Thymus (tissue), 14 donors: Measurements from ENCODE around the gene TUFM. TPM values are rescaled to one million over a fixed set of nuclear protein-coding genes. Genes with fewer than 3 reads are reported as not detected.
"Not testable (repeated sequence)": the region's sequence is repeated elsewhere in the genome, so short reads cannot be mapped to it uniquely, and the experiment has no call there.

Experiments used
- DNase-seq, 9 donors: peaks; one replicate each; pipeline ENCODE4 v3.0.0-alpha.2; 2013; ENCODE audit warnings: low spot score in 9 of 9, low read depth in 6 of 9, missing footprints in 1 of 9
- H3K27ac ChIP-seq, 2 donors: one replicate each; pipeline ENCODE4 v1.5.1; 2013; ENCODE audit warnings: control low read depth in 1 of 2, low read depth in 1 of 2, low read length in 1 of 2, mild to moderate bottlenecking in 1 of 2, moderate library complexity in 1 of 2
- H3K27me3 ChIP-seq, 2 donors: one replicate each; pipeline ENCODE4 v1.5.1; 2013; ENCODE audit warnings: low read length in 1 of 2; ENCODE audit not compliant: control insufficient read depth in 2 of 2, insufficient read depth in 1 of 2
- H3K36me3 ChIP-seq, 2 donors: one replicate each; pipeline ENCODE4 v1.5.1; 2013; ENCODE audit warnings: low read length in 1 of 2, mild to moderate bottlenecking in 1 of 2, moderate library complexity in 1 of 2; ENCODE audit not compliant: control insufficient read depth in 2 of 2, insufficient read depth in 2 of 2
- H3K4me1 ChIP-seq, 2 donors: one replicate each; pipeline ENCODE4 v1.5.1; 2013; ENCODE audit warnings: low read length in 2 of 2; ENCODE audit not compliant: control insufficient read depth in 2 of 2, insufficient read depth in 2 of 2
- H3K4me3 ChIP-seq, 2 donors: one replicate each; pipeline ENCODE4 v1.5.1; 2013; ENCODE audit warnings: low read length in 2 of 2, control low read depth in 1 of 2, mild to moderate bottlenecking in 1 of 2
- H3K9me3 ChIP-seq, 2 donors: one replicate each; pipeline ENCODE4 v1.5.1; 2013; ENCODE audit warnings: low read length in 1 of 2, mild to moderate bottlenecking in 1 of 2; ENCODE audit not compliant: control insufficient read depth in 2 of 2, insufficient read depth in 1 of 2
- WGBS: extraction: QIAGEN DNeasy Blood & Tissue Kit; methylation state at CpG from one replicate; pipeline ENCODE4 v1.1.7; 2013; 5-methylcytosine and 5-hydroxymethylcytosine counted together
- long read RNA-seq, 10 donors: transcript quantifications; one replicate each; lab custom pipeline, GENCODE V29; 2026
- polyA plus RNA-seq: library from polyadenylated mRNA; stranded (reverse); fragments of 200-250 nt; gene quantifications from one replicate; pipeline ENCODE4 v1.2.3, GENCODE V29; 2013
- total RNA-seq: library from RNA; stranded (reverse); fragments of 120-200 nt; gene quantifications from one replicate; pipeline ENCODE4 v1.2.4, GENCODE V29; 2013
- donor health status: healthy.

The TUFM gene
- total RNA-seq (94.2 TPM), polyA plus RNA-seq (208 TPM)
- long read RNA-seq, donor 1, transcript TUFM-201 (10 exons, 2,071 nt): major isoform, 7 of 7 reads
- long read RNA-seq, donor 1, partial matches to known transcripts: 0 of 7 reads
- long read RNA-seq, donor 1, other reads (novel, unspliced or antisense): 0 of 7 reads
- long read RNA-seq, donor 2: 0 reads
- long read RNA-seq, donor 3, transcript TUFM-201 (10 exons, 2,071 nt): major isoform, 70 of 93 reads
- long read RNA-seq, donor 3, transcript TUFM-204 (3 exons, 814 nt): minor isoform, 5 of 93 reads
- long read RNA-seq, donor 3, partial matches to known transcripts: 5 of 93 reads
- long read RNA-seq, donor 3, other reads (novel, unspliced or antisense): 13 of 93 reads
- long read RNA-seq, donor 4, transcript TUFM-201 (10 exons, 2,071 nt): major isoform, 27 of 38 reads
- long read RNA-seq, donor 4, partial matches to known transcripts: 7 of 38 reads
- long read RNA-seq, donor 4, other reads (novel, unspliced or antisense): 0 of 38 reads
- long read RNA-seq, donor 5, transcript TUFM-201 (10 exons, 2,071 nt): major isoform, 82 of 121 reads
- long read RNA-seq, donor 5, transcript TUFM-204 (3 exons, 814 nt): minor isoform, 10 of 121 reads
- long read RNA-seq, donor 5, partial matches to known transcripts: 12 of 121 reads
- long read RNA-seq, donor 5, other reads (novel, unspliced or antisense): 17 of 121 reads
- long read RNA-seq, donor 6, transcript TUFM-201 (10 exons, 2,071 nt): major isoform, 49 of 49 reads
- long read RNA-seq, donor 6, partial matches to known transcripts: 0 of 49 reads
- long read RNA-seq, donor 6, other reads (novel, unspliced or antisense): 0 of 49 reads
- long read RNA-seq, donor 7, transcript TUFM-201 (10 exons, 2,071 nt): major isoform, 50 of 52 reads
- long read RNA-seq, donor 7, partial matches to known transcripts: 0 of 52 reads
- long read RNA-seq, donor 7, other reads (novel, unspliced or antisense): 0 of 52 reads
- long read RNA-seq, donor 8, transcript TUFM-201 (10 exons, 2,071 nt): major isoform, 33 of 35 reads
- long read RNA-seq, donor 8, partial matches to known transcripts: 0 of 35 reads
- long read RNA-seq, donor 8, other reads (novel, unspliced or antisense): 0 of 35 reads
- long read RNA-seq, donor 9, transcript TUFM-201 (10 exons, 2,071 nt): major isoform, 29 of 30 reads
- long read RNA-seq, donor 9, partial matches to known transcripts: 0 of 30 reads
- long read RNA-seq, donor 9, other reads (novel, unspliced or antisense): 0 of 30 reads
- long read RNA-seq, donor 10, transcript TUFM-201 (10 exons, 2,071 nt): major isoform, 36 of 41 reads
- long read RNA-seq, donor 10, transcript TUFM-204 (3 exons, 814 nt): minor isoform, 5 of 41 reads
- long read RNA-seq, donor 10, partial matches to known transcripts: 0 of 41 reads
- long read RNA-seq, donor 10, other reads (novel, unspliced or antisense): 0 of 41 reads

GRCh38 chr16:28846080-28846932, at the start of gene TUFM:
TSS of gene TUFM (minus strand) at chr16:28846348. CDS start at chr16:28846269, 79 bp downstream.
- WGBS: under 1% methylated on average over 73 of the region's 73 CpGs
- DNase-seq: peak; percentile 93 to 99 (median 97)
- Histone ChIP-seq H3K4me1 (peaks cover 9 to 21% of the 10 kb centered on the region in 2 donors), H3K4me3 (peak within 1 kb of the TSS; percentile 79 to 97), H3K36me3 (peaks cover 24 to 35% of the 10 kb centered on the region in 2 donors), H3K27ac (peak within 1 kb of the TSS; percentile 79 to 82), H3K9me3 (peaks cover 0 to 4% of the 10 kb centered on the region in 2 donors), H3K27me3 (no peaks in the 10 kb centered on the region)

GRCh38 chr16:28895609-28896008, 49.5 kb upstream of the TUFM start:
- no peak overlapping the region for H3K4me3 ChIP-seq
- no peak overlapping the region for H3K27ac ChIP-seq
- DNase-seq: no peak
- H3K4me1 ChIP-seq: peaks cover 6 to 18% of the 10 kb centered on the region in 2 donors
- WGBS: 97% methylated on average over 4 of the region's 4 CpGs
- H3K9me3 ChIP-seq: no peaks in the 10 kb centered on the region
- H3K36me3 ChIP-seq: peaks cover 5% of the 10 kb centered on the region in 2 donors
- no peaks in the 10 kb centered on the region for H3K27me3 ChIP-seq

DNA sequence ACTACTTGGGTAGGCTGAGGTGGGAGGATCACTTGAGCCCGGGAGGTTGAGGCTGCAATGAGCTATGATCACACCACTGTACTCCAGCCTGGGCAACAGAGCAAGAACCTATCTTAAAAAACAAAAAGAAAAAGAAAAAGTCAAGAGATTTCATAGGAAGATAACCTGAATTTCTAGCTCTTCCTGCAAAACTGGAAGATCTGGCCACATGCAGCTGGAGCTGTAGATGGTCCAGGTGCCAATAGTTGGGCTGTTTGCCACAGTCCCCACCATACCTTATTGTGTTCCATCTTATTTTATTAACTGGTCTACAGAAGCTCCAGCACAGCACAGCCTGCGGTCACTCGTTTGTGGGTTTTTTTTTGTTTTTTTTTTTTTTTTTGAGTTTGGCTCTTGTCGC, 47.1 kb upstream of the TUFM start:
- peaks cover 5 to 8% of the 10 kb centered on the region in 2 donors for H3K36me3 ChIP-seq
- WGBS: 98% methylated on average over 4 of the region's 4 CpGs
- H3K4me3 ChIP-seq: no peak overlapping the region
- H3K27ac ChIP-seq: no peak overlapping the region
- no peaks in the 10 kb centered on the region for H3K27me3 ChIP-seq
- no peaks in the 10 kb centered on the region for H3K9me3 ChIP-seq
- no peak for DNase-seq
- no peaks in the 10 kb centered on the region for H3K4me1 ChIP-seq

DNA sequence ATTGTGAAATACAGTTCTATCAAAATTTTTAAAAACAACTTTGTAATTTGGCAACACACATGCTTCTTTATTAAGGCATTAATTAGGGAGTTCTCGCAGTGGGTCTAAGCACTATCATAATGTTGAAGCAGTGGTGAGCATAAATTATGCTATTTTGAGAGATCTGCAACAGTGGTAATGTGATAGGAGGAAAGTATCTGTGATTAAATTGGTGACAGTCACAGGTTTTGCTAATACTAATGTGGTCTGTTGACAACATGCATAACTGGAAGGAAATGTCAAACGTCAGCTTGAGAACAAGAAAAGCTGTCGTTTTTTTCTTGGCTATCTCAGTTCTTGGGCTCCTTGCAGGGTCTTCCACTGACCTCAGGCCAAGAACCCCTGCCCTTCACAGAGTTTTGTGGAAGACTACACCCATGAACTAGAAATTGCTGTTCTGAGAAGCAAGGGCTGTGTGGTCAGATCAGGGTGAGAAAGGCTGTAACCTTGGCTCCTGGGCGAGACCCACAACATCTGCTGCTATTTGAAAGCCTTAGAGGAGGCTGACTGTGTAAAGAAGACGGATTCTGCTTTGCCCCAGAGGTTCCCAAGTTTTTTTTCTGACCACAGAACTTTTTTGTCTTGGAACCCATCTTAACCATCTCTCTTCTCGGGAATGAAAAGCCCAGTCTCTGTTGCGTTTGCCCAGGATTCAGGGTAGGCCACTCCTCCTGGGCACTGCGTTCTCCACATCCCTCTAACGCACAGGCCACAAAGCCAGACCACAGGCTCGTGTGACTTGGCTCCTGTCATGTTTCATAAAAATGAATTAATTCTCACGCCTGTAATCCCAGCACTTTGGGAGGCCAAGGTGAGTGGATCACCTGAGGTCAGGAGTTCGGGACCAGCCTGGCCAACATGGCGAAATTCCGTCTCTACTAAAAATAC, 46.1 kb upstream of the TUFM start:
- no peak for DNase-seq
- no peaks in the 10 kb centered on the region for H3K9me3 ChIP-seq
- no peak overlapping the region for H3K27ac ChIP-seq
- H3K4me3 ChIP-seq: no peak overlapping the region
- H3K36me3 ChIP-seq: peaks cover 0 to 5% of the 10 kb centered on the region in 2 donors
- H3K27me3 ChIP-seq: no peaks in the 10 kb centered on the region
- H3K4me1 ChIP-seq: no peaks in the 10 kb centered on the region
- 87% methylated on average over 14 of the region's 14 CpGs for WGBS

GRCh38 chr16:28890355-28890754, 44.2 kb upstream of the TUFM start:
- not testable (repeated sequence) for H3K27me3 ChIP-seq, H3K27ac ChIP-seq, H3K4me1 ChIP-seq, H3K36me3 ChIP-seq, H3K9me3 ChIP-seq, DNase-seq, H3K4me3 ChIP-seq
- 96% methylated on average over 5 of the region's 5 CpGs for WGBS

GRCh38 chr16:28886945-28887344, 40.8 kb upstream of the TUFM start:
- Histone ChIP-seq H3K27me3 (peaks cover 0 to 4% of the 10 kb centered on the region in 2 donors), H3K9me3 (no peaks in the 10 kb centered on the region), H3K4me3 (no peak overlapping the region), H3K4me1 (peaks cover 0 to 5% of the 10 kb centered on the region in 2 donors), H3K36me3 (peaks cover 0 to 5% of the 10 kb centered on the region in 2 donors), H3K27ac (no peak overlapping the region)
- DNase-seq: no peak
- WGBS: 96% methylated on average over 10 of the region's 10 CpGs

- no peak for DNase-seq
- over 99% methylated on average over 6 of the region's 6 CpGs for WGBS
- no peak overlapping the region for H3K4me3 ChIP-seq
- H3K9me3 ChIP-seq: peaks cover 0 to 8% of the 10 kb centered on the region in 2 donors
- H3K27ac ChIP-seq: no peak overlapping the region
- H3K36me3 ChIP-seq: peaks cover 0 to 5% of the 10 kb centered on the region in 2 donors
- H3K4me1 ChIP-seq: peaks cover 9 to 26% of the 10 kb centered on the region in 2 donors
- H3K27me3 ChIP-seq: peaks cover 0 to 12% of the 10 kb centered on the region in 2 donors
Observed at GRCh38 chr16:28884045-28884444, 37.9 kb upstream of the TUFM start.
